Caco-2 (cell line): ENCODE data around the gene PLCG1. TPM values are rescaled to one million over a fixed set of nuclear protein-coding genes. Genes with fewer than 3 reads are reported as not detected.

Experiments used
- BruUV-seq: library from RNA; stranded (reverse); fragments of 400-500 nt; replicated peaks from 2 replicates; lab custom pipeline; 2021; lab: Mats Ljungman, UMichigan
- CTCF ChIA-PET: fragments of 300-600 bp; sonication (Branson Sonifier 250); formaldehyde crosslinking; loops from one replicate; lab custom pipeline; 2022; ENCODE audit warnings: antibody characterized with exemption; lab: Charles Lee
- POLR2A ChIA-PET: fragments of 300-600 bp; sonication (Branson Sonifier 250); formaldehyde crosslinking; loops from one replicate; lab custom pipeline; 2022; ENCODE audit warnings: antibody characterized with exemption; lab: Charles Lee
- DNase-seq, 2 experiments: peaks; one replicate each; pipeline versions ENCODE4 v3.0.0 to v3.0.0-alpha.2; 2020 to 2022
- H3K27me3 ChIP-seq: replicated peaks from 2 replicates; pipeline ENCODE4 v1.6.0; 2011; ENCODE audit warnings: low read length; ENCODE audit not compliant: control insufficient read depth, insufficient read depth
- H3K36me3 ChIP-seq: 2 replicates; pipeline ENCODE4 v1.5.1; 2011; ENCODE audit warnings: low read length; ENCODE audit not compliant: control insufficient read depth, insufficient read depth
- H3K4me1 ChIP-seq: fragments of 250-450 bp; sonication (Bioruptor Pico); 2 replicates; pipeline ENCODE4 v1.5.1; 2020; ENCODE audit warnings: mild to moderate bottlenecking
- H3K4me3 ChIP-seq: 2 replicates; pipeline ENCODE4 v1.5.1; 2011; ENCODE audit warnings: low read depth, mild to moderate bottlenecking, control low read depth, low read length
- H3K9me3 ChIP-seq: fragments of 250-450 bp; sonication (Bioruptor Pico); 2 replicates; pipeline ENCODE4 v1.5.1; 2020; ENCODE audit warnings: mild to moderate bottlenecking, moderate library complexity
- H3K27ac Mint-ChIP-seq: one replicate; pipeline ENCODE4 v1.8.0; 2022; ENCODE audit warnings: mixed read lengths; ENCODE audit not compliant: unreplicated experiment
- H3K27me3 Mint-ChIP-seq: one replicate; pipeline ENCODE4 v1.8.0; 2022; ENCODE audit warnings: mixed read lengths; ENCODE audit not compliant: insufficient read depth, unreplicated experiment
- H3K36me3 Mint-ChIP-seq: one replicate; pipeline ENCODE4 v1.8.0; 2022; ENCODE audit warnings: mild to moderate bottlenecking, mixed read lengths; ENCODE audit not compliant: insufficient read depth, unreplicated experiment
- H3K4me1 Mint-ChIP-seq: one replicate; pipeline ENCODE4 v1.8.0; 2022; ENCODE audit warnings: low read depth, mixed read lengths; ENCODE audit not compliant: unreplicated experiment
- H3K4me3 Mint-ChIP-seq: one replicate; pipeline ENCODE4 v1.8.0; 2022; ENCODE audit warnings: mild to moderate bottlenecking, moderate library complexity, mixed read lengths; ENCODE audit not compliant: unreplicated experiment
- H3K9me3 Mint-ChIP-seq: one replicate; pipeline ENCODE4 v1.8.0; 2022; ENCODE audit warnings: mixed read lengths; ENCODE audit not compliant: unreplicated experiment
- CTCF ChIP-seq, 2 experiments: fragments of 200-600 bp in 1 of 2; IDR thresholded peaks; 1 replicate in 1 of 2; 2 replicates in 1 of 2; pipeline versions ENCODE4 v1.5.1 to v1.8.0; 2011 to 2022; ENCODE audit warnings: antibody characterized with exemption in 1 of 2, control low read depth in 1 of 2, inconsistent platforms in 1 of 2, low read depth in 1 of 2, low read length in 1 of 2, mild to moderate bottlenecking in 1 of 2, moderate library complexity in 1 of 2; ENCODE audit not compliant: insufficient read depth in 1 of 2, severe bottlenecking in 1 of 2, unreplicated experiment in 1 of 2
- intact Hi-C: fragments of 100-400 bp; cut with micrococcal nuclease; formaldehyde crosslinking; loops from one replicate; pipeline ENCODE4 v1.10.0; 2022; ENCODE audit not compliant: unreplicated experiment
- total RNA-seq: library from RNA; stranded (reverse); gene quantifications from 2 replicates; pipeline ENCODE4 v1.2.3, GENCODE V29; 2022

The PLCG1 gene
- total RNA-seq, 1 experiment from 2014 or later = 196 TPM

GRCh38 chr20:41141153-41141815 is 3.9 kb downstream of the PLCG1 start:
- no peak overlapping the region for H3K4me3 Mint-ChIP-seq
- no peaks in the 10 kb centered on the region for H3K9me3 ChIP-seq
- no peak overlapping the region for H3K4me3 ChIP-seq
- H3K4me1 ChIP-seq = peaks cover 12% of the 10 kb centered on the region
- H3K9me3 Mint-ChIP-seq = no peaks in the 10 kb centered on the region
- ChIA-PET CTCF (interaction anchor here (1.0 to 1.5 kb wide), 4 partner anchors 91 to 198 kb away, joined by 3 to 6 read pairs (median 4); no protein-coding TSS in a partner anchor), POLR2A (interaction anchor here (0.6 to 0.7 kb wide), 2 partner anchors 122 to 160 kb away, joined by 3 to 4 read pairs; no protein-coding TSS in a partner anchor)
- TF ChIP-seq CTCF (IDR thresholded peaks at IDR 0.05; ENCODE audit: insufficient read depth in 1 of 2, low read depth in 1 of 2, low read length in 1 of 2, severe bottlenecking in 1 of 2, unreplicated experiment in 1 of 2) = no peak
- 0 out of 2 replicates have a peak, but pooled peaks cover 4% of the 10 kb centered on the region for H3K36me3 ChIP-seq
- no peaks in the 10 kb centered on the region for H3K27me3 ChIP-seq
- no peak for DNase-seq
- no peak overlapping the region for H3K27ac Mint-ChIP-seq
- H3K4me1 Mint-ChIP-seq = peaks cover 4% of the 10 kb centered on the region
- H3K36me3 Mint-ChIP-seq = peaks cover 18% of the 10 kb centered on the region
- intact Hi-C loops = no loop called here
- no TSS peak for BruUV-seq
- no peaks in the 10 kb centered on the region for H3K27me3 Mint-ChIP-seq

DNA sequence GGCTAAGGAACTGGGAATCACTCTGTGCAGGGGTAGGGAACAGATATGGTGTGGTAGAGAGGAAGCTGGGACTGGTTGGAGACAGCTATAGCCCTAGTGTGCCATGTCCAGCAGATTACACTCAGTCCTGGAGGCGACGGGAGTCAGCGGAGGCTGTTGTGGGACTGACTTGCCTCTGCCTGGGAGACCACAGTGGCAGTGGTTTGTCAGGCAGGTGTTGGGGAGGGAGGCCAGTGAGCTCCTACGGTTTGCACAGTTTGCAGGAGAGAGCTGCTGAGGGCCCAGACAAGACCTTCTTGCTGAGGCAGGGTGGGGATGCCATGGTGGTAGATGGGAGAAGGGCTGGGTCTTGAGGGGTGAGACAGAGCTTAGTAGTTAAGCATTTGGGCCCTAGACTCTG is 4.9 kb downstream of the PLCG1 start:
- no peak overlapping the region for H3K4me3 ChIP-seq
- no peak overlapping the region for H3K4me3 Mint-ChIP-seq
- H3K36me3 Mint-ChIP-seq = peaks cover 14% of the 10 kb centered on the region
- no peaks in the 10 kb centered on the region for H3K9me3 Mint-ChIP-seq
- 0 out of 2 replicates have a peak, but pooled peaks cover 4% of the 10 kb centered on the region for H3K36me3 ChIP-seq
- intact Hi-C loops = no loop called here
- no peak for DNase-seq
- no peaks in the 10 kb centered on the region for H3K9me3 ChIP-seq
- no peaks in the 10 kb centered on the region for H3K27me3 Mint-ChIP-seq
- H3K4me1 ChIP-seq = peaks cover 10% of the 10 kb centered on the region
- ChIA-PET CTCF (interaction anchor here (0.5 to 1.5 kb wide), 6 partner anchors 15 to 198 kb away, joined by 3 to 6 read pairs (median 4); partner anchors contain the start of gene LPIN3), POLR2A (no interaction called here)
- H3K4me1 Mint-ChIP-seq = no peaks in the 10 kb centered on the region
- BruUV-seq = no TSS peak
- H3K27me3 ChIP-seq = no peaks in the 10 kb centered on the region
- TF ChIP-seq CTCF (IDR thresholded peaks at IDR 0.05; ENCODE audit: insufficient read depth in 1 of 2, low read depth in 1 of 2, low read length in 1 of 2, severe bottlenecking in 1 of 2, unreplicated experiment in 1 of 2) = no peak
- no peak overlapping the region for H3K27ac Mint-ChIP-seq

DNA sequence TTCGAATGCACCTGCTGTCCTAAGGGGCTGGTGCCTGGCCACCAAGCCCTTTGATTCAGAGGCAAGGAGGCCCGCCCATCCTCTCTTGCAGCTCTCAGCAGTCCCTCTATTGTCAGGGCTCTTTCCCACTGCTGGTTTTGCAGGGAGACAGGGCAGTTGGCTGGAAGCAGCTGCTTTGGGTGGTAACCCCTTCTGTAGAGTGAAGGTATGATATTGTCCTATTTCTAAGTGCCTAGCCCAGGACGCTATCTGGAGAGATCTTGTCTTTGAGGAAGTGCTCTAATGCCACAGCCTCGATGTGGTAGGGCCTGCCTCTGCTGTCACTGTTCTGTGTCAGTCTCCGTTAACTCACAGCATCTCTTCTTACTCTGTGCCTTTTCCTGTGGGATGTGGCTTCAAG is 5.6 kb downstream of the PLCG1 start:
- Mint-ChIP-seq H3K4me1 (no peaks in the 10 kb centered on the region), H3K36me3 (peaks cover 14% of the 10 kb centered on the region), H3K27me3 (no peaks in the 10 kb centered on the region), H3K27ac (no peak overlapping the region), H3K9me3 (no peaks in the 10 kb centered on the region), H3K4me3 (no peak overlapping the region)
- BruUV-seq = no TSS peak
- Histone ChIP-seq H3K36me3 (0 out of 2 replicates have a peak, but pooled peaks cover 4% of the 10 kb centered on the region), H3K9me3 (no peaks in the 10 kb centered on the region), H3K4me3 (no peak overlapping the region), H3K4me1 (peaks cover 10% of the 10 kb centered on the region), H3K27me3 (no peaks in the 10 kb centered on the region)
- CTCF ChIA-PET = interaction anchor here (0.9 to 2.4 kb wide), 5 partner anchors 8 to 198 kb away, joined by 3 to 9 read pairs (median 4); partner anchors contain the start of gene LPIN3
- no peak for DNase-seq
- TF ChIP-seq CTCF (IDR thresholded peaks at IDR 0.05; ENCODE audit: insufficient read depth in 1 of 2, low read depth in 1 of 2, low read length in 1 of 2, severe bottlenecking in 1 of 2, unreplicated experiment in 1 of 2) = no peak
- POLR2A ChIA-PET = no interaction called here
- intact Hi-C loops = no loop called here
